Suprapubic skin (tissue), 3 donors: ENCODE results near the gene JPH3.

Source experiments
- EP300 ChIP-seq: sonication (generic); formaldehyde crosslinking; IDR thresholded peaks from one replicate; pipeline ENCODE4 v1.6.1; 2017; ENCODE audit warnings: antibody characterized with exemption
- POLR2A ChIP-seq, 2 donors: fragments of 450-650 bp; IDR thresholded peaks; one replicate each; pipeline ENCODE4 v1.6.1; 2017; ENCODE audit warnings: antibody characterized with exemption in 2 of 2, mild to moderate bottlenecking in 2 of 2, moderate library complexity in 2 of 2
- TF ChIP-seq, protein P1 (sequence below), 2 donors: fragments of 200-600 bp in 1 of 2; fragments of 450-650 bp in 1 of 2; sonication (generic) in 1 of 2; IDR thresholded peaks; one replicate each; pipeline ENCODE4 v1.5.1; 2016 to 2019; ENCODE audit warnings: antibody characterized with exemption in 2 of 2, mild to moderate bottlenecking in 1 of 2, moderate library complexity in 1 of 2

DNA sequence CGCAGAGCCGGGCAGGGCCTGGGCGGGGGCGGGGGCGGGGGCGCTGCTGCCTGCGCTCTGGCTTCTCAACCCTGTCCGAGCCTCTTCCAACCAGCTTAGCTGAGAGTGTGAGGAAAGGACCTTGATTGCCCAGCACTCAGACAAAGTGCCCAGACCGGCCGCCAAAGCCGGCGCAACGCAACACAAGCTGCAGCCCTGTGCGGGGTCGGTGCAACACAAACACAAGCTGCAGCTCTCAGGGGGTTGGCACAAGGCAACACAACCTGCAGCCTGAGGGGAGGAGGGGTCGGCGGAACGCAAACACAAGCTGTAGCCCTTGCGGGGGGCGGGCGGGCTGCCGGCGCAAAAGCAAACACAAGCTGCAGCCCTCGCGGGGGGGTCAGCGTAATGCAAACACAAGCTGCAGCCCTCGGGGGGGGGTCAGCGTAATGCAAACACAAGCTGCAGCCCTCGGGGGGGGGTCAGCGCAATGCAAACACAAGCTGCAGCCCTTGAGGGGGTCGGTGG, 103.5 kb downstream of the JPH3 start:
- TF ChIP-seq EP300 (no peak), POLR2A (IDR thresholded peaks at IDR 0.05) (no peak)
- TF ChIP-seq, protein P1, sequence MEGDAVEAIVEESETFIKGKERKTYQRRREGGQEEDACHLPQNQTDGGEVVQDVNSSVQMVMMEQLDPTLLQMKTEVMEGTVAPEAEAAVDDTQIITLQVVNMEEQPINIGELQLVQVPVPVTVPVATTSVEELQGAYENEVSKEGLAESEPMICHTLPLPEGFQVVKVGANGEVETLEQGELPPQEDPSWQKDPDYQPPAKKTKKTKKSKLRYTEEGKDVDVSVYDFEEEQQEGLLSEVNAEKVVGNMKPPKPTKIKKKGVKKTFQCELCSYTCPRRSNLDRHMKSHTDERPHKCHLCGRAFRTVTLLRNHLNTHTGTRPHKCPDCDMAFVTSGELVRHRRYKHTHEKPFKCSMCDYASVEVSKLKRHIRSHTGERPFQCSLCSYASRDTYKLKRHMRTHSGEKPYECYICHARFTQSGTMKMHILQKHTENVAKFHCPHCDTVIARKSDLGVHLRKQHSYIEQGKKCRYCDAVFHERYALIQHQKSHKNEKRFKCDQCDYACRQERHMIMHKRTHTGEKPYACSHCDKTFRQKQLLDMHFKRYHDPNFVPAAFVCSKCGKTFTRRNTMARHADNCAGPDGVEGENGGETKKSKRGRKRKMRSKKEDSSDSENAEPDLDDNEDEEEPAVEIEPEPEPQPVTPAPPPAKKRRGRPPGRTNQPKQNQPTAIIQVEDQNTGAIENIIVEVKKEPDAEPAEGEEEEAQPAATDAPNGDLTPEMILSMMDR (IDR thresholded peaks at IDR 0.05): no peak
